HepG2 (cell line): ENCODE measurements around the gene PPP1R27. TPM values are rescaled to one million over a fixed set of nuclear protein-coding genes. Genes with fewer than 3 reads are reported as not detected.

Source experiments
- ARNT ChIP-seq: fragments of 450-650 bp; IDR thresholded peaks from 2 replicates; pipeline ENCODE4 v1.6.1; 2017
- ARNTL ChIP-seq: sonication (generic); formaldehyde crosslinking; IDR thresholded peaks from 2 replicates; pipeline ENCODE4 v1.4.0; 2020; ENCODE audit warnings: mild to moderate bottlenecking, missing genetic modification reagents
- HNF4A ChIP-seq: sonication (generic); formaldehyde crosslinking; IDR thresholded peaks from 2 replicates; pipeline ENCODE4 v1.4.0; 2020; ENCODE audit warnings: missing genetic modification reagents
- JUND ChIP-seq: sonication (generic); formaldehyde crosslinking; IDR thresholded peaks from 2 replicates; pipeline ENCODE4 v1.8.0; 2022; ENCODE audit warnings: mild to moderate bottlenecking, missing genetic modification reagents
- MATR3 ChIP-seq: sonication (generic); formaldehyde crosslinking; IDR thresholded peaks from 2 replicates; pipeline ENCODE4 v1.4.0; 2020; ENCODE audit warnings: missing genetic modification reagents
- MTA3 ChIP-seq: sonication (generic); formaldehyde crosslinking; IDR thresholded peaks from 2 replicates; pipeline ENCODE4 v1.4.0; 2020; ENCODE audit warnings: missing genetic modification reagents
- NFIB ChIP-seq: sonication (generic); formaldehyde crosslinking; IDR thresholded peaks from 2 replicates; pipeline ENCODE4 v1.9.0; 2021; ENCODE audit warnings: missing genetic modification reagents, mild to moderate bottlenecking, borderline replicate concordance
- RBFOX2 ChIP-seq: fragments of 200-400 bp; formaldehyde crosslinking; IDR thresholded peaks from 2 replicates; pipeline ENCODE4 v1.6.1; 2017; ENCODE audit warnings: low read depth, mild to moderate bottlenecking, low read length
- REXO4 ChIP-seq: sonication (generic); formaldehyde crosslinking; IDR thresholded peaks from 2 replicates; pipeline ENCODE4 v1.8.0; 2022; ENCODE audit warnings: missing genetic modification reagents, mild to moderate bottlenecking, borderline replicate concordance
- SIX1 ChIP-seq: sonication (generic); formaldehyde crosslinking; IDR thresholded peaks from 2 replicates; pipeline ENCODE4 v1.4.0; 2020; ENCODE audit warnings: missing genetic modification reagents, borderline replicate concordance
- SMAD1 ChIP-seq: sonication (generic); formaldehyde crosslinking; IDR thresholded peaks from 2 replicates; pipeline ENCODE4 v1.4.0; 2020; ENCODE audit warnings: missing genetic modification reagents, low read depth, mild to moderate bottlenecking, borderline replicate concordance
- SRY ChIP-seq: sonication (generic); formaldehyde crosslinking; IDR thresholded peaks from 2 replicates; pipeline ENCODE4 v1.8.0; 2022; ENCODE audit warnings: mild to moderate bottlenecking, missing genetic modification reagents
- SSRP1 ChIP-seq: IDR thresholded peaks from 2 replicates; pipeline ENCODE4 v1.6.1; 2016; ENCODE audit warnings: control low read depth
- TBX2 ChIP-seq: sonication (generic); formaldehyde crosslinking; IDR thresholded peaks from 2 replicates; pipeline ENCODE4 v1.5.0; 2020; ENCODE audit warnings: missing genetic modification reagents, mild to moderate bottlenecking, borderline replicate concordance
- TCF12 ChIP-seq, 2 experiments: fragments of 450-650 bp in 1 of 2; sonication (generic) in 1 of 2; formaldehyde crosslinking in 1 of 2; IDR thresholded peaks; 2 replicates each; pipeline versions ENCODE4 v1.6.1 to v1.8.0; 2017 to 2022; ENCODE audit warnings: antibody characterized with exemption in 1 of 2, mild to moderate bottlenecking in 1 of 2, missing genetic modification reagents in 1 of 2, moderate library complexity in 1 of 2
- ZFP82 ChIP-seq: sonication (generic); formaldehyde crosslinking; IDR thresholded peaks from 2 replicates; pipeline ENCODE4 v1.5.1; 2020; ENCODE audit warnings: mild to moderate bottlenecking, missing genetic modification reagents, borderline replicate concordance
- ZMYM4 ChIP-seq: sonication (generic); formaldehyde crosslinking; IDR thresholded peaks from 2 replicates; pipeline ENCODE4 v1.8.1; 2023; ENCODE audit warnings: mild to moderate bottlenecking, missing genetic modification reagents
- ZNF180 ChIP-seq: sonication (generic); formaldehyde crosslinking; IDR thresholded peaks from 2 replicates; pipeline ENCODE4 v1.4.0; 2020; ENCODE audit warnings: low read depth, missing genetic modification reagents, borderline replicate concordance
- ZNF354B ChIP-seq: sonication (generic); formaldehyde crosslinking; IDR thresholded peaks from 2 replicates; pipeline ENCODE4 v1.8.0; 2022; ENCODE audit warnings: mild to moderate bottlenecking, missing genetic modification reagents
- ZNF598 ChIP-seq: sonication (generic); formaldehyde crosslinking; IDR thresholded peaks from 2 replicates; pipeline ENCODE4 v1.5.1; 2020; ENCODE audit warnings: mild to moderate bottlenecking, missing genetic modification reagents, borderline replicate concordance
- ZNF629 ChIP-seq: sonication (generic); formaldehyde crosslinking; conservative IDR thresholded peaks from 2 replicates; pipeline ENCODE4 v1.5.0; 2020; ENCODE audit warnings: missing genetic modification reagents
- ZNF775 ChIP-seq: sonication (generic); formaldehyde crosslinking; IDR thresholded peaks from 2 replicates; pipeline ENCODE4 v1.4.0; 2020; ENCODE audit warnings: missing genetic modification reagents, mild to moderate bottlenecking, moderate library complexity, borderline replicate concordance
- ZSCAN22 ChIP-seq: sonication (generic); formaldehyde crosslinking; IDR thresholded peaks from 2 replicates; pipeline ENCODE4 v1.4.0; 2020; ENCODE audit warnings: mild to moderate bottlenecking, missing genetic modification reagents
- polyA plus RNA-seq, 8 experiments: library from polyadenylated mRNA; depleted of rRNA in 3 of 8; stranded (reverse) in 7 of 8; unstranded in 1 of 8; fragments of >200 nt; fragmentation: Illumina TruSeq in 4 of 8; extraction: Trizol in 4 of 8; gene quantifications; 2 replicates each; pipeline versions ENCODE4 v1.2.1 to v1.2.3, GENCODE V29; 2011 to 2016; ENCODE audit warnings: low read depth in 4 of 8, missing spikeins in 1 of 8, mixed read lengths in 1 of 8; ENCODE audit not compliant: insufficient read depth in 1 of 8
- total RNA-seq, 5 experiments: library from RNA; depleted of rRNA; stranded (reverse); fragments of >200 nt; fragmentation: Illumina TruSeq; extraction: Trizol; gene quantifications; 2 replicates each; pipeline ENCODE4 v1.2.3, GENCODE V29; 2016; ENCODE audit warnings: low read depth in 1 of 5
- TF ChIP-seq, protein P1 (sequence below): sonication (generic); formaldehyde crosslinking; IDR thresholded peaks from 2 replicates; pipeline ENCODE4 v1.4.0; 2020; ENCODE audit warnings: mild to moderate bottlenecking, missing genetic modification reagents, borderline replicate concordance
- TF ChIP-seq, protein P2 (sequence below): sonication (generic); formaldehyde crosslinking; IDR thresholded peaks from 2 replicates; pipeline ENCODE4 v1.4.0; 2020; ENCODE audit warnings: mild to moderate bottlenecking, missing genetic modification reagents
- TF ChIP-seq, protein P3 (sequence below): IDR thresholded peaks from 2 replicates; pipeline ENCODE4 v1.6.1; 2016; ENCODE audit warnings: missing biosample characterization, missing genetic modification reagents, low read depth

Gene PPP1R27
- total and polyA plus RNA-seq, 2 of the 13 experiments (the other 11 are each of a cell fraction or from before 2014, with no cell fraction given) = 0.17 to 1.00 TPM

DNA sequence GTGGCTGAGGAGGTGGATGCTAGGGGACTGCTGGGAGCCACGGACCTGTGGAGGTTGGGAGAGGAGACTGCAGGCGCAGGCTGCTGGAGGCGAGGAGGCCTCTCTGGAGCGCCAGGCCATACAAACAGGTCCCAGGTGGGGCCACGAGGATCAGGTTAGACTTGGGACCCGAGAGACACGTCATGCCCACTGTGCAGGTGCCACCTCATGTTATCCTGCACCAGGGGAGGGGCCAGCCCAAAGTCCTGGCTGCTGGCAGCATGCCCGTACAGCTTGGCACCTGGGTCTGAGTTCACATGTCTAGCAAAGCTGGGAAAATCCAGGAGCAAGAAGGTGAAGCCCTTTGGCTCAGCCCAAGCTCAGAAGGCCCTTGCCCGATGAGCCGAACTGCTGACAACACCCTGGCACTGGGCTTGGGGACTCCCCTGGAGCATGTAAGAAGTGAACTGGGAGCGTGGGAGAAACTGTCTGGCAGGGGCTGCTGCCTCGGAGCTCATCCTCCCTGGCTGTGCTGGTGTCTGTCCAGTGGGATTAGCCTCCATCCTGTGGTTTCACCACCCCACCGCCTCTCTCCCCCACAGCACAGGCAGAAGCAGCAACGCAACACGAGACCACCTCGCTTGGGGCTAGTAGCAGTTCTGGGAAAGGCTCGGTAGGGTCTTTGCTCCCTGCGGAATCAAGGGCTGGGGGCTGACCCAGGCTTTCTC lies 31.0 kb upstream of the PPP1R27 start (continued):
- TF ChIP-seq HNF4A (CRISPR knock-in tag) (peak; percentile 59), ZNF180 (CRISPR knock-in tag) (no peak), REXO4 (CRISPR knock-in tag) (no peak), MATR3 (no peak), ZSCAN22 (no peak), ZFP82 (CRISPR knock-in tag) (no peak), RBFOX2 (peak; percentile 62), ARNT (no peak), SSRP1 (CRISPR knock-in tag) (no peak; the same call in 1 of the 2 replicates), NFIB (CRISPR knock-in tag) (0 out of 2 replicates have a peak, but pooled peaks have one; percentile 50), SMAD1 (no peak), ZMYM4 (CRISPR knock-in tag) (no peak), ZNF775 (CRISPR knock-in tag) (no peak), SRY (CRISPR knock-in tag) (0 out of 2 replicates have a peak, but pooled peaks have one; percentile 29), ZNF598 (CRISPR knock-in tag) (no peak), ARNTL (CRISPR knock-in tag) (no peak), TCF12 (IDR thresholded peaks at IDR 0.05) (no peak), TCF12 (CRISPR knock-in tag; IDR thresholded peaks at IDR 0.05) (no peak), ZNF629 (CRISPR knock-in tag) (no peak), SIX1 (CRISPR knock-in tag) (no peak), MTA3 (CRISPR knock-in tag) (no peak), TBX2 (CRISPR knock-in tag) (peak; percentile 4; the same call in 1 of the 2 replicates), ZNF354B (CRISPR knock-in tag) (no peak), JUND (CRISPR knock-in tag) (no peak)
- TF ChIP-seq, protein P1, sequence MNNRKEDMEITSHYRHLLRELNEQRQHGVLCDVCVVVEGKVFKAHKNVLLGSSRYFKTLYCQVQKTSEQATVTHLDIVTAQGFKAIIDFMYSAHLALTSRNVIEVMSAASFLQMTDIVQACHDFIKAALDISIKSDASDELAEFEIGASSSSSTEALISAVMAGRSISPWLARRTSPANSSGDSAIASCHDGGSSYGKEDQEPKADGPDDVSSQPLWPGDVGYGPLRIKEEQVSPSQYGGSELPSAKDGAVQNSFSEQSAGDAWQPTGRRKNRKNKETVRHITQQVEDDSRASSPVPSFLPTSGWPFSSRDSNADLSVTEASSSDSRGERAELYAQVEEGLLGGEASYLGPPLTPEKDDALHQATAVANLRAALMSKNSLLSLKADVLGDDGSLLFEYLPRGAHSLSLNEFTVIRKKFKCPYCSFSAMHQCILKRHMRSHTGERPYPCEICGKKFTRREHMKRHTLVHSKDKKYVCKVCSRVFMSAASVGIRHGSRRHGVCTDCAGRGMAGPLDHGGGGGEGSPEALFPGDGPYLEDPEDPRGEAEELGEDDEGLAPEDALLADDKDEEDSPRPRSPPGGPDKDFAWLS (CRISPR knock-in tag) = no peak
- TF ChIP-seq, protein P2, sequence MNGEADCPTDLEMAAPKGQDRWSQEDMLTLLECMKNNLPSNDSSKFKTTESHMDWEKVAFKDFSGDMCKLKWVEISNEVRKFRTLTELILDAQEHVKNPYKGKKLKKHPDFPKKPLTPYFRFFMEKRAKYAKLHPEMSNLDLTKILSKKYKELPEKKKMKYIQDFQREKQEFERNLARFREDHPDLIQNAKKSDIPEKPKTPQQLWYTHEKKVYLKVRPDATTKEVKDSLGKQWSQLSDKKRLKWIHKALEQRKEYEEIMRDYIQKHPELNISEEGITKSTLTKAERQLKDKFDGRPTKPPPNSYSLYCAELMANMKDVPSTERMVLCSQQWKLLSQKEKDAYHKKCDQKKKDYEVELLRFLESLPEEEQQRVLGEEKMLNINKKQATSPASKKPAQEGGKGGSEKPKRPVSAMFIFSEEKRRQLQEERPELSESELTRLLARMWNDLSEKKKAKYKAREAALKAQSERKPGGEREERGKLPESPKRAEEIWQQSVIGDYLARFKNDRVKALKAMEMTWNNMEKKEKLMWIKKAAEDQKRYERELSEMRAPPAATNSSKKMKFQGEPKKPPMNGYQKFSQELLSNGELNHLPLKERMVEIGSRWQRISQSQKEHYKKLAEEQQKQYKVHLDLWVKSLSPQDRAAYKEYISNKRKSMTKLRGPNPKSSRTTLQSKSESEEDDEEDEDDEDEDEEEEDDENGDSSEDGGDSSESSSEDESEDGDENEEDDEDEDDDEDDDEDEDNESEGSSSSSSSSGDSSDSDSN (CRISPR knock-in tag) = 0 out of 2 replicates have a peak, but pooled peaks have one; percentile 16
- TF ChIP-seq, protein P3, sequence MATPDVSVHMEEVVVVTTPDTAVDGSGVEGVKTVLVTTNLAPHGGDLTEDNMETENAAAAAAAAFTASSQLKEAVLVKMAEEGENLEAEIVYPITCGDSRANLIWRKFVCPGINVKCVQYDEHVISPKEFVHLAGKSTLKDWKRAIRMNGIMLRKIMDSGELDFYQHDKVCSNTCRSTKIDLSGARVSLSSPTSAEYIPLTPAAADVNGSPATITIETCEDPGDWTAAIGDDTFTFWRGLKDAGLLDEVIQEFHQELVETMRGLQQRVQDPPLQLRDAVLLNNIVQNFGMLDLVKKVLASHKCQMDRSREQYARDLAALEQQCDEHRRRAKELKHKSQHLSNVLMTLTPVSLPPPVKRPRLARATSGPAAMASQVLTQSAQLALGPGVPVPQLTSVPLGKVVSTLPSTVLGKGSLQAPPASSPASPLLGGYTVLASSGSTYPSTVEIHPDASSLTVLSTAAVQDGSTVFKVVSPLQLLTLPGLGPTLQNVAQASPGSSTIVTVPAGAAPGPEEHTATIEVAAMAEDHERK (CRISPR knock-in tag) = no peak
